Body of pancreas (tissue), 4 donors: ENCODE results near the gene CHST2.

Source experiments
- POLR2A ChIP-seq, 3 donors: fragments of 450-650 bp; IDR thresholded peaks; one replicate each; pipeline ENCODE4 v1.6.1; 2016; ENCODE audit warnings: antibody characterized with exemption in 3 of 3, mild to moderate bottlenecking in 2 of 3
- TF ChIP-seq, protein P1 (sequence below), 7 experiments: fragments of 450-650 bp in 4 of 7; fragments of 200-600 bp in 3 of 7; sonication (generic) in 3 of 7; IDR thresholded peaks; one replicate each; pipeline ENCODE4 v1.5.1; 2016 to 2019; ENCODE audit warnings: antibody characterized with exemption in 7 of 7

DNA sequence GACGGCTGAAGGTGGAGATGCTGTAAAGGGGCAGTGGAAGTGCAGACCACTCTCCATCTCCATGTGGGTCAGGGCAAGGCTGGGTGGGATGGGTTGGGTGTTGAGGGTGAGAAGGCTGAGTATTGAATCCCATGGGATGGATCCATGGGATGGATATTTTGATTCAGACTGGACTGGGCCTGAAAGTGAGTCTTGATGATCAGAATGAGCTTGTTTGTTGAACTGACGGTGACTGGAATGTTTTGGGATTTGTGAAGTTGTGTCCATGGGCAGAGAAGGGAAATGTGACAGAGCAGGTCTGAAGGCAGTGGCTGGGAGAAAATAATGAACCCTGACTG, 49.3 kb downstream of the CHST2 start:
- TF ChIP-seq, protein P1, sequence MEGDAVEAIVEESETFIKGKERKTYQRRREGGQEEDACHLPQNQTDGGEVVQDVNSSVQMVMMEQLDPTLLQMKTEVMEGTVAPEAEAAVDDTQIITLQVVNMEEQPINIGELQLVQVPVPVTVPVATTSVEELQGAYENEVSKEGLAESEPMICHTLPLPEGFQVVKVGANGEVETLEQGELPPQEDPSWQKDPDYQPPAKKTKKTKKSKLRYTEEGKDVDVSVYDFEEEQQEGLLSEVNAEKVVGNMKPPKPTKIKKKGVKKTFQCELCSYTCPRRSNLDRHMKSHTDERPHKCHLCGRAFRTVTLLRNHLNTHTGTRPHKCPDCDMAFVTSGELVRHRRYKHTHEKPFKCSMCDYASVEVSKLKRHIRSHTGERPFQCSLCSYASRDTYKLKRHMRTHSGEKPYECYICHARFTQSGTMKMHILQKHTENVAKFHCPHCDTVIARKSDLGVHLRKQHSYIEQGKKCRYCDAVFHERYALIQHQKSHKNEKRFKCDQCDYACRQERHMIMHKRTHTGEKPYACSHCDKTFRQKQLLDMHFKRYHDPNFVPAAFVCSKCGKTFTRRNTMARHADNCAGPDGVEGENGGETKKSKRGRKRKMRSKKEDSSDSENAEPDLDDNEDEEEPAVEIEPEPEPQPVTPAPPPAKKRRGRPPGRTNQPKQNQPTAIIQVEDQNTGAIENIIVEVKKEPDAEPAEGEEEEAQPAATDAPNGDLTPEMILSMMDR (IDR thresholded peaks at IDR 0.05): no peak
- TF ChIP-seq POLR2A (IDR thresholded peaks at IDR 0.05): no peak
